HG03354 (cell line): Measurements from ENCODE around the gene GAA.

Source experiments
- ATAC-seq: cut with Tn5 transposase; IDR thresholded peaks from one replicate; pipeline ENCODE4 v1.9.1; 2021; ENCODE audit warnings: mild to moderate bottlenecking; ENCODE audit not compliant: unreplicated experiment, poor library complexity, severe bottlenecking

Gene GAA

DNA sequence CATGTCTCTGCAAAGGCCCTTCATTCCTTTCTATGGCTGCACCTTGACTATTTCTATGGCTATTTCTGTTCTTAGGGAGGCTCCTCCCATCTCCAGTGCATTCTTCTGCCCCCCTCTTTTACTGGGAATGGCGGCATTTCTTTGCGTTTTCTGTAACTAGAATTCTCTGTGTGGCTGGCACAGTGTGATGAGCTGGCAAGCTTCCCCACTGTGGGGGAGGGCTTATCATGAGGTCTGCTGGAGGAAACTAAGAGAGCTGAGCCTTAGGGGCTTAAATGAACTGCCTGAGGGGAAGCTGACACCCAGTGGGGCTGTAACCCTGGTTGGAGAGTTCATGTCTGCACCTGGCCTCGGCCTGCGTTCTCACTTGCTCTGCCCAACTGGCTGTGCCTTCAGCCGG, 67.0 kb downstream of the GAA start:
- no peak for ATAC-seq

DNA sequence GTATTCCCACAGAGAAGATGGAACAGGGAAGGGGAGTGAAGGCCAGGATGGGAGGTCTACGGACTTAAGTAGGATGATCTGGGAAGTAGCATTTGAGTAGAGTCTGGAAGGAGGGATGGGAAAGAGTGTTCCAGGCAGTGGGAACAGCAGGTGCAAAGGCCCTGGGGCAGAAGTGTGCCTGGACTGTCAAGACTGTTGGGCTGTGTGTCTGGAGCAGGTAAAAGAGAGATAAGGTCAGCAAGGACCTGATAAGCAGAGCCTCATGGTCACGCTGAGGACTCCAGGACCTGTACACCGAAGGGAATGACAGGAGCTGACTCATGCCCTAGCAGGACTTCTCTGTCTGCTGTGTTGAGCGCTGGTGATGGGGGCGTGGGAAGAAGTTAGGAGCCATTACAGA, 67.7 kb downstream of the GAA start:
- no peak for ATAC-seq
